PC-3 (cell line): ENCODE results near the gene CKAP4. TPM values are rescaled to one million over a fixed set of nuclear protein-coding genes. Genes with fewer than 3 reads are reported as not detected.
A peak's percentile ranks its signal among the peaks of the same experiment; 100 is the strongest.

ENCODE experiments used
- ATAC-seq: fragments of 200-7000 bp; cut with Tn5 transposase; 2 replicates; pipeline ENCODE4 v1.9.1; 2020; ENCODE audit warnings: mild to moderate bottlenecking, moderate library complexity
- BruUV-seq: library from RNA; stranded (reverse); fragments of 400-500 nt; replicated peaks from 2 replicates; lab custom pipeline; 2021; lab: Mats Ljungman, UMichigan
- CTCF ChIA-PET: fragments of 300-600 bp; sonication (Branson Sonifier 250); formaldehyde crosslinking; loops from one replicate; lab custom pipeline; 2022; ENCODE audit warnings: antibody characterized with exemption; lab: Charles Lee
- POLR2A ChIA-PET: fragments of 300-600 bp; sonication (Branson Sonifier 250); formaldehyde crosslinking; loops from one replicate; lab custom pipeline; 2022; ENCODE audit warnings: antibody characterized with exemption; ENCODE audit not compliant: unreplicated experiment; lab: Charles Lee
- DNase-seq: peaks from one replicate; pipeline ENCODE4 v3.0.0-alpha.2; 2015
- H2AFZ ChIP-seq: fragments of 300-600 bp; sonication (generic); 2 replicates; pipeline ENCODE4 v1.6.0; 2016; ENCODE audit warnings: antibody characterized with exemption, low read length
- H3F3A ChIP-seq: fragments of 300-600 bp; sonication (generic); one replicate; pipeline ENCODE4 v1.6.0; 2017; ENCODE audit warnings: antibody characterized with exemption, low read length, control low read depth, mild to moderate bottlenecking; ENCODE audit not compliant: unreplicated experiment
- H3K27ac ChIP-seq: fragments of 300-600 bp; sonication (generic); 2 replicates; pipeline ENCODE4 v1.5.1; 2016; ENCODE audit warnings: mild to moderate bottlenecking, low read length
- H3K27me3 ChIP-seq: fragments of 300-600 bp; sonication (generic); 2 replicates; pipeline ENCODE4 v1.6.1; 2016; ENCODE audit warnings: low read length, mixed read lengths
- H3K36me3 ChIP-seq: fragments of 300-600 bp; sonication (generic); 2 replicates; pipeline ENCODE4 v1.6.1; 2016; ENCODE audit warnings: low read depth, mixed run types, low read length, mixed read lengths
- H3K4me1 ChIP-seq: fragments of 300-600 bp; sonication (generic); 2 replicates; pipeline ENCODE4 v1.5.1; 2016; ENCODE audit warnings: low read length; ENCODE audit not compliant: insufficient read depth
- H3K4me2 ChIP-seq: fragments of 300-600 bp; sonication (generic); 2 replicates; pipeline ENCODE4 v1.6.0; 2016; ENCODE audit warnings: low read length
- H3K4me3 ChIP-seq: fragments of 300-600 bp; sonication (generic); 2 replicates; pipeline ENCODE4 v1.5.1; 2016; ENCODE audit warnings: mild to moderate bottlenecking, low read length, mixed read lengths
- H3K79me2 ChIP-seq: fragments of 300-600 bp; sonication (generic); 2 replicates; pipeline ENCODE4 v1.6.1; 2017; ENCODE audit warnings: low read length, mixed read lengths
- H3K9ac ChIP-seq: fragments of 300-600 bp; sonication (generic); 2 replicates; pipeline ENCODE4 v1.6.0; 2016; ENCODE audit warnings: mild to moderate bottlenecking, low read length
- H3K9me2 ChIP-seq: fragments of 300-600 bp; sonication (generic); replicated peaks from 2 replicates; pipeline ENCODE4 v1.6.1; 2016; ENCODE audit warnings: mixed run types, low read length, mixed read lengths
- H3K9me3 ChIP-seq: fragments of 300-600 bp; sonication (generic); 2 replicates; pipeline ENCODE4 v1.6.1; 2016; ENCODE audit warnings: low read length, mixed read lengths
- H4K20me1 ChIP-seq: fragments of 300-600 bp; sonication (generic); 2 replicates; pipeline ENCODE4 v1.6.1; 2016; ENCODE audit warnings: low read length, mixed read lengths
- CTCF ChIP-seq: fragments of 300-600 bp; sonication (generic); conservative IDR thresholded peaks from 2 replicates; pipeline ENCODE4 v1.5.1; 2017; ENCODE audit warnings: antibody characterized with exemption, low read depth, mild to moderate bottlenecking, low read length
- EZH2phosphoT487 ChIP-seq: fragments of 300-600 bp; sonication (generic); IDR thresholded peaks from 2 replicates; pipeline ENCODE4 v1.6.1; 2018; ENCODE audit warnings: mild to moderate bottlenecking, antibody characterized with exemption, low read length, borderline replicate concordance
- intact Hi-C: fragments of 100-400 bp; cut with micrococcal nuclease; formaldehyde crosslinking; loops from 2 replicates; pipeline ENCODE4 v1.9.0; 2023
- total RNA-seq: library from RNA; depleted of rRNA; stranded (reverse); fragments of >200 nt; gene quantifications from 2 replicates; pipeline ENCODE4 v1.2.3, GENCODE V29; 2014

CKAP4 gene
- total RNA-seq, 1 experiment from 2014 or later: 76.3 TPM

- no peak for TF ChIP-seq CTCF
- Histone ChIP-seq H3K27me3 (no peaks in the 10 kb centered on the region), H3K9ac (no peak overlapping the region), H2AFZ (no peak overlapping the region), H3K9me2 (no peaks in the 10 kb centered on the region), H3K4me2 (no peak overlapping the region), H3K4me3 (no peak overlapping the region), H3K27ac (no peak overlapping the region), H4K20me1 (no peaks in the 10 kb centered on the region), H3K79me2 (no peaks in the 10 kb centered on the region), H3F3A (peaks cover 13% of the 10 kb centered on the region), H3K36me3 (no peaks in the 10 kb centered on the region), H3K4me1 (peaks cover 49% of the 10 kb centered on the region), H3K9me3 (0 out of 2 replicates have a peak, but pooled peaks cover 5% of the 10 kb centered on the region)
- BruUV-seq: no TSS peak
- ATAC-seq (no peak), DNase-seq (peak; percentile 41)
- intact Hi-C loops: loop anchor here (5.0 to 10.0 kb wide), 3 partner anchors 58 to 1070 kb away; no protein-coding TSS in a partner anchor
- ChIA-PET CTCF (interaction anchor here (0.7 kb wide), 1 partner anchor 58 kb away, joined by 3 read pairs; no protein-coding TSS in a partner anchor), POLR2A (interaction anchor here (0.6 kb wide), 1 partner anchor 13 kb away, joined by 6 read pairs; no protein-coding TSS in a partner anchor)
These were observed 36.7 kb upstream of the CKAP4 start for GRCh38 chr12:106284358-106285105.

- no peak overlapping the region for H3K4me3 ChIP-seq
- H3K79me2 ChIP-seq: no peaks in the 10 kb centered on the region
- H3F3A ChIP-seq: no peaks in the 10 kb centered on the region
- intact Hi-C loops: loop anchor here (1.0 to 10.0 kb wide), 4 partner anchors 36 to 1068 kb away; no protein-coding TSS in a partner anchor
- peak; percentile 71 for ATAC-seq
- CTCF ChIA-PET: interaction anchor here (0.6 to 1.4 kb wide), 6 partner anchors 14 to 56 kb away, joined by 3 to 7 read pairs (median 4); no protein-coding TSS in a partner anchor
- H4K20me1 ChIP-seq: no peaks in the 10 kb centered on the region
- no peak overlapping the region for H3K9ac ChIP-seq
- H3K27ac ChIP-seq: no peak overlapping the region
- DNase-seq: peak; percentile 78
- POLR2A ChIA-PET: interaction anchor here (0.6 to 1.6 kb wide), 4 partner anchors 31 to 810 kb away, joined by 3 to 5 read pairs (median 4); partner anchors contain the start of gene CKAP4
- TF ChIP-seq EZH2phosphoT487 (no peak), CTCF (peak; percentile 94)
- no peaks in the 10 kb centered on the region for H3K9me2 ChIP-seq
- no peaks in the 10 kb centered on the region for H3K27me3 ChIP-seq
- no TSS peak for BruUV-seq
- no peak overlapping the region for H2AFZ ChIP-seq
- no peak overlapping the region for H3K4me2 ChIP-seq
- H3K9me3 ChIP-seq: 0 out of 2 replicates have a peak, but pooled peaks cover 5% of the 10 kb centered on the region
- H3K4me1 ChIP-seq: peaks cover 33% of the 10 kb centered on the region
- no peaks in the 10 kb centered on the region for H3K36me3 ChIP-seq
These were observed 34.8 kb upstream of the CKAP4 start for GRCh38 chr12:106282457-106283097.
